Endothelial cell of umbilical vein (primary cell): ENCODE results near the gene KRT8.

Experiments used
- CTCF ChIP-seq, 2 donors: IDR thresholded peaks; 1 replicate in 1 of 2; 2 replicates in 1 of 2; pipeline ENCODE4 v1.5.1; 2011; ENCODE audit warnings: low read length in 2 of 2, mild to moderate bottlenecking in 2 of 2, moderate library complexity in 2 of 2, control low read depth in 1 of 2, inconsistent platforms in 1 of 2, low read depth in 1 of 2; ENCODE audit not compliant: insufficient read depth in 1 of 2; ENCODE audit errors: extremely low read depth in 1 of 2
- EZH2 ChIP-seq: IDR thresholded peaks from 2 replicates; pipeline ENCODE4 v1.6.1; 2012; ENCODE audit warnings: borderline replicate concordance, low read depth, mild to moderate bottlenecking, moderate library complexity, low read length, inconsistent platforms; ENCODE audit not compliant: severe bottlenecking
- FOS ChIP-seq: IDR thresholded peaks from 2 replicates; pipeline ENCODE4 v1.6.1; 2011; ENCODE audit warnings: mild to moderate bottlenecking, low read length, moderate library complexity, borderline replicate concordance; ENCODE audit not compliant: insufficient read depth
- JUN ChIP-seq: IDR thresholded peaks from 2 replicates; pipeline ENCODE4 v1.6.1; 2011; ENCODE audit warnings: borderline replicate concordance, low read depth; ENCODE audit not compliant: insufficient read length, insufficient read depth
- MAX ChIP-seq: IDR thresholded peaks from 2 replicates; pipeline ENCODE4 v1.6.1; 2011; ENCODE audit not compliant: insufficient read depth, insufficient read length
- POLR2A ChIP-seq: IDR thresholded peaks from 2 replicates; pipeline ENCODE4 v1.6.1; 2012; ENCODE audit warnings: low read depth, mild to moderate bottlenecking, control low read depth, low read length
- POLR2AphosphoS5 ChIP-seq: IDR thresholded peaks from 2 replicates; pipeline ENCODE4 v1.6.1; 2012; ENCODE audit warnings: low read depth, mild to moderate bottlenecking, control low read depth, low read length, moderate library complexity; ENCODE audit not compliant: insufficient read depth

- TF ChIP-seq EZH2 (no peak), CTCF (IDR thresholded peaks at IDR 0.05; ENCODE audit: extremely low read depth in 1 of 2, insufficient read depth in 1 of 2, low read depth in 1 of 2, low read length in 2 of 2) (no peak), POLR2A (no peak), MAX (no peak), FOS (no peak), JUN (no peak), POLR2AphosphoS5 (no peak)
Observed at GRCh38 chr12:52907092-52907810, 2.4 kb upstream of the KRT8 start.
